Urinary bladder (tissue), 4 donors: ENCODE results near the gene MLNR. TPM values are rescaled to one million over a fixed set of nuclear protein-coding genes. Genes with fewer than 3 reads are reported as not detected.

Experiments
- DNase-seq: peaks from one replicate; pipeline ENCODE4 v3.0.0-alpha.2; 2015; ENCODE audit errors: extremely low spot score
- H3K27ac ChIP-seq: one replicate; pipeline ENCODE4 v1.5.1; 2013; ENCODE audit warnings: low read depth, mild to moderate bottlenecking, moderate library complexity
- H3K36me3 ChIP-seq: one replicate; pipeline ENCODE4 v1.6.1; 2013; ENCODE audit warnings: mild to moderate bottlenecking, moderate library complexity; ENCODE audit not compliant: insufficient read depth
- H3K4me1 ChIP-seq: one replicate; pipeline ENCODE4 v1.6.1; 2013; ENCODE audit warnings: mild to moderate bottlenecking, moderate library complexity; ENCODE audit not compliant: insufficient read depth
- H3K4me3 ChIP-seq: one replicate; pipeline ENCODE4 v1.5.1; 2013; ENCODE audit warnings: low read depth, low read length
- WGBS: extraction: QIAGEN DNeasy Blood & Tissue Kit; methylation state at CpG from one replicate; pipeline ENCODE4 v1.1.7; 2013; 5-methylcytosine and 5-hydroxymethylcytosine counted together
- polyA plus RNA-seq: library from polyadenylated mRNA; stranded (reverse); fragments of 200-250 nt; gene quantifications from one replicate; pipeline ENCODE4 v1.2.3, GENCODE V29; 2013
- total RNA-seq: library from RNA; depleted of rRNA; stranded (reverse); fragments of >200 nt; gene quantifications from one replicate; pipeline ENCODE4 v1.2.3, GENCODE V29; 2014
- donor health status: healthy with polysubstance abuse.
- donor health status: healthy.

Gene MLNR
- total and polyA plus RNA-seq, 2 donors, result not detected

GRCh38 chr13:49216334-49216733, 3.8 kb upstream of the MLNR start:
- no peak for DNase-seq
- Histone ChIP-seq H3K36me3 (no peaks in the 10 kb centered on the region), H3K4me3 (no peak overlapping the region), H3K4me1 (no peaks in the 10 kb centered on the region), H3K27ac (no peak overlapping the region)
- 94% methylated on average over 6 of the region's 6 CpGs for WGBS

- H3K27ac ChIP-seq, result no peak overlapping the region
- WGBS, result 28% methylated on average over 17 of the region's 17 CpGs
- no peaks in the 10 kb centered on the region for H3K36me3 ChIP-seq
- no peaks in the 10 kb centered on the region for H3K4me1 ChIP-seq
- DNase-seq, result no peak
- H3K4me3 ChIP-seq, result no peak overlapping the region
These were observed 2.1 kb upstream of the MLNR start for GRCh38 chr13:49217962-49218492.

GRCh38 chr13:49218493-49219051, 1.6 kb upstream of the MLNR start:
- WGBS, result 14% methylated on average over 25 of the region's 25 CpGs
- H3K4me1 ChIP-seq, result no peaks in the 10 kb centered on the region
- no peak overlapping the region for H3K4me3 ChIP-seq
- no peak overlapping the region for H3K27ac ChIP-seq
- no peak for DNase-seq
- no peaks in the 10 kb centered on the region for H3K36me3 ChIP-seq

GRCh38 chr13:49219647-49220035, 497 bp upstream of the MLNR start:
- no peak for DNase-seq
- 11% methylated on average over 17 of the region's 17 CpGs for WGBS
- H3K4me3 ChIP-seq, result peak overlapping the region; percentile 42
- no peaks in the 10 kb centered on the region for H3K4me1 ChIP-seq
- H3K36me3 ChIP-seq, result no peaks in the 10 kb centered on the region
- no peak overlapping the region for H3K27ac ChIP-seq

- no peak for DNase-seq
- Histone ChIP-seq H3K27ac (no peak overlapping the region), H3K4me1 (no peaks in the 10 kb centered on the region), H3K36me3 (no peaks in the 10 kb centered on the region), H3K4me3 (peak overlapping the region; percentile 42)
- WGBS, result 3% methylated on average over 73 of the region's 73 CpGs
These were observed 885 bp downstream of the MLNR start for GRCh38 chr13:49220856-49221589.

GRCh38 chr13:49221590-49221965, 1.4 kb downstream of the MLNR start:
- H3K4me1 ChIP-seq, result no peaks in the 10 kb centered on the region
- WGBS, result 48% methylated on average over 4 of the region's 4 CpGs
- no peak overlapping the region for H3K27ac ChIP-seq
- H3K36me3 ChIP-seq, result no peaks in the 10 kb centered on the region
- H3K4me3 ChIP-seq, result no peak overlapping the region
- no peak for DNase-seq

GRCh38 chr13:49225223-49226042, 5.3 kb downstream of the MLNR start:
- no peak overlapping the region for H3K27ac ChIP-seq
- H3K4me3 ChIP-seq, result no peak overlapping the region
- 59% methylated on average over 5 of the region's 5 CpGs for WGBS
- H3K4me1 ChIP-seq, result no peaks in the 10 kb centered on the region
- no peaks in the 10 kb centered on the region for H3K36me3 ChIP-seq
- DNase-seq, result no peak

GRCh38 chr13:49226613-49227012, 6.5 kb downstream of the MLNR start:
- WGBS, result 88% methylated on average over 5 of the region's 5 CpGs
- DNase-seq, result no peak
- no peak overlapping the region for H3K4me3 ChIP-seq
- H3K4me1 ChIP-seq, result no peaks in the 10 kb centered on the region
- H3K36me3 ChIP-seq, result no peaks in the 10 kb centered on the region
- H3K27ac ChIP-seq, result no peak overlapping the region

- H3K4me1 ChIP-seq, result no peaks in the 10 kb centered on the region
- no peak overlapping the region for H3K27ac ChIP-seq
- H3K4me3 ChIP-seq, result no peak overlapping the region
- WGBS, result 85% methylated on average over 3 of the region's 3 CpGs
- DNase-seq, result no peak
- H3K36me3 ChIP-seq, result no peaks in the 10 kb centered on the region
These were observed 14.6 kb downstream of the MLNR start for GRCh38 chr13:49234741-49235140.

- Histone ChIP-seq H3K4me1 (no peaks in the 10 kb centered on the region), H3K4me3 (no peak overlapping the region), H3K36me3 (no peaks in the 10 kb centered on the region), H3K27ac (no peak overlapping the region)
- WGBS, result 83% methylated on average over 6 of the region's 6 CpGs
- DNase-seq, result no peak
These were observed 15.8 kb downstream of the MLNR start for GRCh38 chr13:49235856-49236431.

- Histone ChIP-seq H3K36me3 (no peaks in the 10 kb centered on the region), H3K4me3 (no peak overlapping the region), H3K27ac (no peak overlapping the region), H3K4me1 (no peaks in the 10 kb centered on the region)
- WGBS, result 96% methylated on average over 2 of the region's 2 CpGs
- no peak for DNase-seq
These were observed 18.5 kb downstream of the MLNR start for GRCh38 chr13:49238621-49239020.

GRCh38 chr13:49240017-49240416, 19.9 kb downstream of the MLNR start:
- Histone ChIP-seq H3K36me3 (no peaks in the 10 kb centered on the region), H3K4me1 (no peaks in the 10 kb centered on the region), H3K4me3 (no peak overlapping the region), H3K27ac (no peak overlapping the region)
- DNase-seq, result no peak
- WGBS, result 37% methylated on average over 4 of the region's 4 CpGs

GRCh38 chr13:49241296-49241695, 21.2 kb downstream of the MLNR start:
- no peaks in the 10 kb centered on the region for H3K4me1 ChIP-seq
- H3K27ac ChIP-seq, result no peak overlapping the region
- H3K36me3 ChIP-seq, result no peaks in the 10 kb centered on the region
- DNase-seq, result no peak
- 89% methylated on average over 7 of the region's 7 CpGs for WGBS
- no peak overlapping the region for H3K4me3 ChIP-seq
